NCI-H774 (cell line): ENCODE measurements around the gene PISD.
"Not testable (repeated sequence)": the region's sequence is repeated elsewhere in the genome, so short reads cannot be mapped to it uniquely, and the experiment has no call there.

Experiments used
- DNase-seq: peaks from one replicate; lab custom pipeline; 2025; lab: John Stamatoyannopoulos, UW

PISD gene

GRCh38 chr22:31607696-31608095, 54.3 kb downstream of the PISD start:
- DNase-seq, result no peak

DNA sequence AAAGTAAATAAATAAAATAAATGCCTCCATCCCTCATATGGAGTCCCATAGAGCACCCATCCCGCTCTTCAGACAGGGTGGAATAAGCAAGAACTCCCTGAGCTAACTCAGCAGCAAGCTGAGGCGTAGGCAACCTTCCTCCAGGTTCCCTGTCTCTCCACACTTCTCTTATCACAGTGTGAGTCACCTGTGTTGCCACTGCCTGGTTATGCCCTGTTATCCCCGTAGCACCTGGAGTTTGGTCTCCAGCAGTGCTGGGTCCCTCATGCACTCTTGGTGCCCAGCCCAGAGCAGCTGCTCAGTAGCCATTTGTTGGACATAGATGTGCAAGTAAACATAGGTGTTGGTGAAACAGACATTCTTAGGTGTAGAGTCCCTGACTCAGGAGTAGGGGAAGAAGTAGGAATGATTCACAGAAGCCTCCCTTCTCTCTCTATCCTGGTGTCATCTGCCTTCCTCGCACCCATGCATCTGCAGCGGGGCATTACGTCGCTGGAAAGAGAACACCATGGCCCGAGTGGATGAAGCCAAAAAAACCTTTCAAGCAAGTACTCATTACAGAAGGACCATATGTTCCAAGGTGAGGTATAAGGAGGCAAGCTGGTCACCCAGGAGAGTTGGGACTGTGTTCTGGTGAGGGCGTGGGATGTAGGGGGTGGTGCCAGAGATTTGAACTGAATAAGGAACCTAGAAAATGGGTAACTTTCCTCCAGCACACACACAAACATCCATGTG, 56.0 kb downstream of the PISD start:
- DNase-seq, result no peak

DNA sequence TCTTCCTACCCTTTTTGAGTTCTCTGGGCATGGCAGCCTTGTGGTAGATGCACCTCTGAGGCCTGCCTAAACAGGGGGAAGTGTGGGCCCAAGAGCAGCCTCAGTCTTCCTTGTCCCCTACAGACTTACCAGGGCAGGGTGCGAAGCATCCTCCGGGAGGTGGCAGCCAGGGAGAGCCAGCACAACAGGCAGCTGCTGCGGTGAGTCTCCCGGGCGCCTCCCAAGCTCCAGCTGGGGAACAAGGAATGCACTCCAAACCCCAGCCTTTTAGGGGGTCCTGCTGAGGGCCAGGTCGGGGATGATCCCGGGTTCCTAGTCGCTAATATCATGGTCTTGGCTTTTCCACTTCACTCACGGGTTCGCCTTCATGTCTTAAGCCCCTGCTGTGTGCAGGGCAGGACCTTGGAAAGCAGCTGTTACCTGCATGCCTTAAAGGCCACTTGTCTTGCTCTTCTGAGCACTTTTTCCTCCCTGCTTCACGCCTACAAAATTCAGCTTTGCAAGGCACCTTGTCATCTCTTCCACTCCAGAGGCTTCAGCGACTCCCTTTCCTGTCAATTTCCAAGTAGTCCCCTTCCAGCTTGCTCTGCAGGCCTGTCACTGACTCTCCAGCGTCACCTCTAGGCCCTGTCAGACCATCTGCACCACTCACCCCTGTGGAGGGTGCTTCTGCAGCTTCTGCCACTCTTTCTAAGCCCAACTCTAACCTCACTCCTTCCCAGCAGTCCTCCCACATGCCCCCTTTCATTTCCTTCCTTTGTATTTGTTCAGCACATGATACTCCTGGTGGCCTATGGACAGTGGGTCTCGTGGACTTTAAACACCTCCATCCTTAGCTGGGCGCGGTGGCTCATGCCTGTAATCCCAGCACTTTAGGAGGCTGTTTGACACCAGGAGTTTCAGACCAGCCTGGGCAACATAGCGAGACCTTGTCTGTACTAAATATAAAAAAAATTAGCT, 57.0 kb downstream of the PISD start:
- DNase-seq, result no peak

GRCh38 chr22:31604137-31604705, 57.8 kb downstream of the PISD start:
- no peak for DNase-seq

DNA sequence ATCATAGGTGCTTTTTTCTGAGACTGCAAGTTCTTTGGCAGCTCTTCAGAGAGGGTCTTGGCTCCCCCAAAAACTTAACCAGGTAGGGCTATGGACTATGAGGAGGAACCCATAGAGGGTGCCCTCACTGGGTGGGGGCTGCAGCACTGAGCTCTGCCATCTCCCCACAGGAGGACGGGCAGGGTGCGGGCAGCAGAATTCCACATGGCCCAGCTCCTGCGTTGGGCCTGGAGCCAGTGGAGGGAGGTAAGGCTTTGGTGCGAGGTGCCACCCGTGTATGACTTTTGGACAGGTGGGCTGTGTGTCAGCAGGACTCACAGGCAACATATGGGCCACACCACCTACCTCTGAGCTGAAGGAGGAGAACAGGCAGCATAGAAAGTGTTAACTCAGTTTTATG, 58.4 kb downstream of the PISD start:
- no peak for DNase-seq

DNA sequence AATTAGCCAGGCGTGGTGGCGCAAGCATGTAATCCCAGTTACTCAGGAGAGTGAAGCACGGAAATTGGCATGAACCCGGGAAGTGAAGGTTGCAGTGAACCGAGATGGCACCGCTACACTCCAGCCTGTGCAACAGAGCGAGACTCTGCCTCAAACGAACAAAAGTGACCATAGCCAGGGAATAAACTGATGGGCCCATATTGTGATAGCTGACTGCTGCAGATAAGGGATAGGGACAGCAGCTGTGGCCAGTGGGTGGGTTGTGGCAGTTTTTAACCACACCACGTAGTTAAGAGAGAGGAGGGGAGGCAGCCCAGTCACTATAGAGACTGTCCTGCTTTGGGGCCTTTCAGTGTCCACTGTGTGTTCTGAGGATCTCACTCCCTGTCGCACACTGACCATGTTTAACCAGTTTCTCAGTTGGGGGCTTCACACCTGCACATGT, 58.9 kb downstream of the PISD start:
- no peak for DNase-seq

GRCh38 chr22:31602259-31602952, 59.6 kb downstream of the PISD start:
- DNase-seq, result no peak

DNA sequence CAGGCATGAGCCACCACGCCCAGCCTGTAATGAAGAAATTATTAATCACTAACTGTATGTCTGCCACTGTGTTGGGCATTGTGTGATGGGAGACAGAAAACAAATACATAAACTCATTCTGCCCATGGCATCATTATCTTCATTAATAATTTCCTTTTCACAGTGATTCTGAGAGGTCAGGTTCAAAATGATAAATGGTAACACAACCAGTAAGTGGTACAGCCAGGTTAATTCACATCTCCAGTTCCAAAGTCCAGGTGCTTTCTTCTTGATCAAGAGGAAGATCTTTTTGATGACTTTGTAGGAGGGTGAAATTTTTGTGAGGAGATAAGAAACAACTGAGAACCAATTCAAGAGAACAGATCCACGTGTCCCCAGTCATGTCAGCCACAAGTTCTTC, 66.7 kb downstream of the PISD start:
- DNase-seq, result no peak

DNA sequence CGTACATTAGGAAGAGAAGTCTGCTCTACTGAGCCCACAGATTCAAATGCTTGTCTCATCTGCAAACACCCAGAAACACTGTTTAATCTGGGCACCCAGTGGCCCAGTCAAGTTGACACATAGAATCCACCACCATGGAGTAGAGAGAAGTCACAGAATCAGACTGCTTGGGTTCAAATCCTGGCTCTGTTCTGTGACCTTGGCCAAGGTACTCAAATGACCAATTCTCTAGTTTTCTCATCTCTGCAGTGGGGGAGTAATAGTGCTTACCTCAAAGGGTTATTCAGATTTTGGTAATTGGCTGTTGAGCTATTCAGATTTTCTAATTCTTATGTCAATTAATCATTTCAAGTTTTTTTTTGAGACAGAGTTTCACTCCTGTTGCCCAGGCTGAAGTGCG, 71.9 kb downstream of the PISD start:
- not testable (repeated sequence) for DNase-seq

DNA sequence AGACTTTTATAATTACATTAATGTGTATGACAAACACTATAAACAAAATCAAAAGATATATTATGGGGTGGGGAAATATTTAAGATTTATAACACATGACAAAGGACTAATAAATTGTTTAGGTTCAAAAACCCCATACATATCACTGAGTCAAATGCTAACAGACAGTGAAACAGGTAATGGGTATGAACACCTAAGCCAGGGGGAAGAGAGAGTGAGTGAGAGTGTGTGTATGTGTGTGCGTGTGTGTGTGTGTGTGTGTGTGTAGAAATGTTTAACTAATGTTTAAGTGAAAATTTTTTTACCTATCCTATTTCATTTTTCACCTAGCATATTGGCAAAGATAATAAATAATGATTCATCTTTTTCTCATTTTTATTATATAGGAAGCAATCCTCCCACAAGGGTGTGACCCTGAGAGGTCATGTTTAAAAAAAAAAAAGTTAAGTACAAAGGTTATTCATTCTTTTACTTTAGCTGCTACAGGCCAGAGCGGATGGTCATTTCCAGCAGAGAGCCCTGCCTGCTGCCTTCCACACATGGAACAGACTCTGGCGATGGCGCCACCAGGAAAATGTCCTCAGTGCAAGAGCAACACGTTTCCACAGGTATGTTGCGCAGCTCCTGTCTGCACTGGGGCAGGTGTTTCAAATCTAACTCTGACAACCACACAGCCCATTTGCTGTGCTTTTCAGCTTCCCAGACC, 72.9 kb downstream of the PISD start:
- no peak for DNase-seq

DNA sequence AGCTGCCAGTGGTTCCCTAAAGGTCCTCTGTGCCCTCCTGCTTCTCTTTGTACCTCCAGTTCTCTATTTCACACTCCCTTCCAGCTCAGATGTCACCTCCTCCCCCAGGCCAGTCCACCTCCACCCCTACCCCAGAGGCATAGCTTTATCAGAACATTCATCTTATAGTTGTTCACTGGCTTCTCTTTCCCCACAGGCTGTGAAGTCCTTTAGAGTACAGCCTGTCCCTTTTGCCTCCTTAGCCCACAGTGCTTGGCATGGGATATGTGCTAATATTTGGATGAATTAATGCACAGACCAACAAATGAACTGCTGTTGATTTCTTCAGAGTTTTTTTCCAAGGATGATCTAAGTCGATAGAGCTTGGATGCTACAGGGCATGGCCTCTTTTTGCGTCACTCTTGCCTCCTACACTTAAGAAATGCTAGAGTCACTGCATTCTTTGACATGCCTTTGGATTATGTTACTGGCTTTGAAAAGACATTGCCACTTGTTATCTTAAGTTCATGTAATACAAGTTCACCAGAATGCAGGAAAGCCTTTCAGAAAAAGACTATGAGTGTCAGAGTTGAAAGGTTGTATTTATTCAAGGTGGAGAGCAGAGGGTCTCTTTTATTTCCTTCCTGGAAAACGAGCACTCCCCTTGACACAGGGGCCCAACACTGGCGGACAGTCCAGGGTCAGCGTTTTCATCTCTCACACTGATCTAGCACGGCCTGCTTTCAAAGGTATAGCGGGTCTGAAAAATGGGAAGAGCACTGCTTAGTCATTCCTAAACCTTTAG, 75.7 kb downstream of the PISD start:
- no peak for DNase-seq

- no peak for DNase-seq
Measured at GRCh38 chr22:31585161-31585859, 76.7 kb downstream of the PISD start.

DNA sequence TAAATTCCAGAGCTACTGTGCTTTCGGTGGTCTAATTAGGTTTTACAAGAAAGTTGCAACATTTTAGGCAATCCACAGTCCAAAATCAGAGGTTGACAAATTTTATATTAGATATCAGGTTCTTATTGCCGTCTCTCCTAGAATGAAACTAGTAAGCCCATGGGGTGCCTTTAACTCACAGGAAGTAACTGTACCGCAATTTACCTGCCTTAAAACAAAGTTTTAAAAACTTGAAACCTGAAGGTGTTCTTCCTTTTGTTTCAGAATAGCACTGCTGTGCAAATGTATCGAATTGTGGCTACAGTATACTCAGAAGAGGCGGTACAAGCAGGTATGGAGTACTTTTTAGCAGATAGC, 77.2 kb downstream of the PISD start:
- no peak for DNase-seq

DNA sequence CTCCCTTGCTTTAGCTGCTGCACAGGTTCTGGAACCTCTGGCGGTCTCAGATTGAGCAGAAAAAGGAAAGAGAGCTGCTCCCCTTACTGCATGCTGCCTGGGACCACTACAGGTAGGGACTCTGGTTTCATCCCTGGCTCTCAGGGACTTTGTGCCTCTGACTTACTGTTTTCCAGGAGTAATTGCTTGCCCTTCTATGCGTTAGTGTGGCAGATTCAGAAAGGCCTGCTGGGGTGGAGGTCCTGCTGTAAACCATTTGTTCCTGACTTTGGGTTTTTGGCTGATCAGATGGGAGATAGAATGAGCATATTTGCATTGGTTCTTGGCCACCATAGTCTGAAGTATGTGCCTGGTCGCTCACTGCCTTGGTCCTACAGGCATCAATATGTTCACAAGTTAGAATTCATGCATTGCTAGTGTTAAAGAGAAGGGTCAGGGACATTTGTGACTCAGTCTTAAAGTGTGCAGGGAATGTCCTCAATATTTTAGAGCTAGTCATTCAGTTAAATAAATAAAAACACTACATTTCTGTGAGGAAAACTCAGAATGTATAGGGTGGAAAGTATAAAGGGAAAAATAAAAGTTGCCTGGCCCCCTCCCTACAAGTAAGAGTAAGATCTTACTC, 78.0 kb downstream of the PISD start:
- DNase-seq, result no peak

DNA sequence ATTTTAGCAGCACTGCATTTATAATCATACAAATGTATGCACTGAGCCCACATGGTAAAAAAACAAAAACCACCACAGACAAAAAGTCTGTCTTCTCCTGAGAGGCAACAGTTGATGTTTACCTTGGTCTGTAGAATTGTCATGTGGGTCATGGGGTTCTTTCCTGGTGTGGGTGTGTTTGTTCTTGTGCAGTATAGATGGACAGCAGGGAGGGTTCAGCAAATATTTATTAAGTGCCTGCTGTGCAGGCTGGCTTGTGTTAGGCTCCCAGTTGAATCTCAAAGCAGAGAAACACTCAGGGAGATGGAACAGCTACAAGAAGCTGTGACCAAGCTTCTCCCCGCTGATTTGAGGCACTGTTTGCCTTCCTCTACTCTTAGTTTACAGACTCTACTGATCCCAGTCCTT, 82.2 kb downstream of the PISD start:
- peak; percentile 67 for DNase-seq

DNA sequence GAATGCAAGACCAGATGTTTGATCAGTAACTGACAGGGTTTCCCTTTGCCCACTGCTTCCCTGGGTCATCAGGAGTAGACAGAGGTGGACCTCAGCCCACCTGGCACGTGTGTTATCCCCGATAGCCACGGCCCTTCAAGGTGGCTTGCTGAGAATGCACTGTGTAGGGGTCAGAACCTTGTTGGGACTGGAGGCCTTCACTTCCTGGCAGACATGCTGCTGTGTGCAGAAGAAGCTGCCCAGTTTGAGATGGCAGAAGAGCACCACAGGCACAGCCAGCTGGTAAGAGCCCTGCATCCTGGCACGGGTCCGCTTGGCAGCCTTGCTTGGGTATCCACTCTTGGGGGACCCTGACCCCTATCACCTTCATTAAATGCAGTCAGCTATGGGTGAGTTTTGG, 83.8 kb downstream of the PISD start:
- no peak for DNase-seq

DNA sequence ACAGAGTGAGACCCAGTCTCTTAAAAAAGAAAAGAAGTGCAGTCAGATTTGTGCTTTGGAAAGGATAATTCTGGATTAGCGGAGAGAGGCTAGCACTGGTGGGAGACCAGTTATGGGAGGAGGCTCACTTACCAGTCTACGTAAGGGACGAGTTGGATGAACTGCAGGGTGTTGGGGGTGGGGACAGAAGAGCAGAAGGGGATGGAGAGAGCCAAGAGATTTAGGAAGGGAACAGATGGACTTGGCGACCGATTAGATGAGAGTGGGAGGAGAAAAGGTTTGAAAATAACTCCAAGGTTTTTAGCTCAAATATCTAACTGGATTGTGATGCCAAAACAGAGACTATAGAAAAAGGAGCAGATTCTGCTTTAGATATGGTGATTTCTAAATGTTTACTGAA, 84.3 kb downstream of the PISD start:
- DNase-seq, result no peak

- DNase-seq, result no peak
Measured at GRCh38 chr22:31575190-31575589, 86.8 kb downstream of the PISD start.

DNA sequence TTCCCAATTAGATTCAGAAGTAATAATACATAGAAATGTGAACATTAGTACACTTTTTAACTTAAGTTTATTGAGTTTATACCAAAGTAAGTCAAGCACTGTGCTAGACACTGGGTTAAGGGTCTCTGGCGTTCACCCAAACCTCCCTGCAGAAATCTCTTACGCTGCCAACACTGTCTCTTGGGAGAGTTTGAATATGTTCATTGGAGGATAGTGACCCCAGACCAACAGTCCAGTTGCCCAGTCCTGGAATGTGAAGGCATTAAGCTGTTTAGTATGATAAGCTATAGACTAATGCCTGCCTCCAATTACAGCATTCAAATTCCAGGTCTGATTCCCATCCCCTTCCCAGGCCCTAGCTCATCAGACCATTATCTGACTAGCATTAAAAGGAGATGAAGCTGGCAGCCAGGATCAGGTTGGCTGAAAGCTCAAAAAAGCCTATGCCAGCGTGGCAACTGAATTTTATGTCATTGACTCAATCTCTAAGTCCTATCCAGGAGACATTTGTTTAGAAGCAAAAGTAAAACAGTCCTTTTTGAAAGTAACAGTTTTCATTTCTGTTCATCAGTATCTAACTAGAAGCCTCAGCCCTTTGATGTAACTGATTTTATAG, 87.9 kb downstream of the PISD start:
- DNase-seq, result no peak
